Mucosa of descending colon (tissue), 3 donors: ENCODE results near the gene CNOT9. TPM values are rescaled to one million over a fixed set of nuclear protein-coding genes. Genes with fewer than 3 reads are reported as not detected.

Experiments
- ATAC-seq: fragments of 200-7000 bp; cut with Tn5 transposase; one replicate; pipeline ENCODE4 v1.9.1; 2020; ENCODE audit warnings: mild to moderate bottlenecking, moderate library complexity
- DNase-seq, 3 donors: peaks; one replicate each; pipeline ENCODE4 v3.0.0-alpha.2; 2020
- H3K36me3 ChIP-seq: fragments of 200-600 bp; one replicate; pipeline ENCODE4 v1.8.0; 2021; ENCODE audit warnings: low read depth, mild to moderate bottlenecking
- H3K4me1 ChIP-seq: fragments of 200-600 bp; one replicate; pipeline ENCODE4 v1.8.0; 2021; ENCODE audit warnings: low read depth, mild to moderate bottlenecking
- H3K4me3 ChIP-seq: fragments of 200-600 bp; one replicate; pipeline ENCODE4 v1.8.0; 2021; ENCODE audit warnings: mild to moderate bottlenecking
- H3K9me3 ChIP-seq: fragments of 200-600 bp; one replicate; pipeline ENCODE4 v1.8.0; 2021; ENCODE audit warnings: mild to moderate bottlenecking
- intact Hi-C, 2 donors: fragments of 100-400 bp; cut with DNase I in 1 of 2; cut with micrococcal nuclease in 1 of 2; formaldehyde crosslinking; loops; one replicate each; pipeline versions ENCODE4 v1.11.0 to v1.11.1; 2022; cut with DNase I, micrococcal nuclease
- total RNA-seq, 3 donors: library from RNA; stranded (reverse); fragmentation: NEBNext Ultra II Directional in 2 of 3; extraction: Animal tissue kit (Norgen Biotek cat#: 25700) in 2 of 3; gene quantifications; one replicate each; pipeline versions ENCODE4 v1.2.1 to v1.2.4, GENCODE V29; 2021 to 2023
- TF ChIP-seq, protein P1 (sequence below): fragments of 200-600 bp; IDR thresholded peaks from one replicate; pipeline ENCODE4 v1.8.0; 2022; ENCODE audit warnings: antibody characterized with exemption, mild to moderate bottlenecking
- donor health status: DM: no; HTN: no; CAD: no; lungs with moderate emphysema.
- donor health status: DM: no; HTN: no; CAD: no.
- donor health status: DM: no; HTN: yes; CAD: no.

CNOT9 gene
- total RNA-seq, 3 donors from 2014 or later: 31.0 to 41.8 (median 37.8) TPM

DNA sequence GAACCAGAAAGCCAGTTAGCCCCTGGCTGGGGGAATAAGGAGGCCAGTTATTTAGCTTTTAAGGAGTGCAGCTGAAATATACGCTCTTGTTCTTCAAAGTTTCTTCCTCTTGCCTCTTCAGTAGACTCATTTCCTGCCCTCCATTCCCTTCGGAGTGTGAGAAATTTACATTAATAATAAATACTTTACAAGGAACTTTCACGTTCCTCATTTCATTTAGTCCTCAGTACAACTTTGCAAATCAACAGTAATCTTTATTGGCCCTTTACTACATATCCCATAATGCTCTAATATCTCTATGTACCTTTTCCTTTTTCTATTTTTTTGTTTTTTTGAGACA, 54.7 kb downstream of the CNOT9 start:
- DNase-seq (no peak), ATAC-seq (no peak)
- H3K9me3 ChIP-seq: no peaks in the 10 kb centered on the region
- H3K36me3 ChIP-seq: no peaks in the 10 kb centered on the region
- intact Hi-C loops: no loop called here
- TF ChIP-seq, protein P1, sequence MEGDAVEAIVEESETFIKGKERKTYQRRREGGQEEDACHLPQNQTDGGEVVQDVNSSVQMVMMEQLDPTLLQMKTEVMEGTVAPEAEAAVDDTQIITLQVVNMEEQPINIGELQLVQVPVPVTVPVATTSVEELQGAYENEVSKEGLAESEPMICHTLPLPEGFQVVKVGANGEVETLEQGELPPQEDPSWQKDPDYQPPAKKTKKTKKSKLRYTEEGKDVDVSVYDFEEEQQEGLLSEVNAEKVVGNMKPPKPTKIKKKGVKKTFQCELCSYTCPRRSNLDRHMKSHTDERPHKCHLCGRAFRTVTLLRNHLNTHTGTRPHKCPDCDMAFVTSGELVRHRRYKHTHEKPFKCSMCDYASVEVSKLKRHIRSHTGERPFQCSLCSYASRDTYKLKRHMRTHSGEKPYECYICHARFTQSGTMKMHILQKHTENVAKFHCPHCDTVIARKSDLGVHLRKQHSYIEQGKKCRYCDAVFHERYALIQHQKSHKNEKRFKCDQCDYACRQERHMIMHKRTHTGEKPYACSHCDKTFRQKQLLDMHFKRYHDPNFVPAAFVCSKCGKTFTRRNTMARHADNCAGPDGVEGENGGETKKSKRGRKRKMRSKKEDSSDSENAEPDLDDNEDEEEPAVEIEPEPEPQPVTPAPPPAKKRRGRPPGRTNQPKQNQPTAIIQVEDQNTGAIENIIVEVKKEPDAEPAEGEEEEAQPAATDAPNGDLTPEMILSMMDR: no peak
- no peaks in the 10 kb centered on the region for H3K4me1 ChIP-seq
- no peak overlapping the region for H3K4me3 ChIP-seq

DNA sequence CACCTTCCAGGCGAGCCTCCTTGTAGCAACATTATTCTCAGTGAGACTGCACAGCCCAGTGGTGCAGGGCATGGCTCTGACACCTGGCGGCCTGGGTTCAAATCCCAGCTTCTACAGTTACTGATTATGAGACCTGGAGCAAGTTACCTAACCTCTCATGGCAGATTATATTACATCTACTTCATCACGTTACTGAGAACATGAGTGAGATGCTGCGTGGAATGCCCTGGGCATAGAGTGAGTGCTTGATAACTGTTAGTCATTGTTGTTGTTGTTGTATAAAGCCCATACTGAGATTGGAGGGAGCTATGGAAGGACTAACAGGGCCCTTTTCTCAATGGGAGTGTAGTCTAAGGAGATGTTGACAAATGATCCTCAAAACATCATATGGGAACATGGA, 57.7 kb downstream of the CNOT9 start:
- Histone ChIP-seq H3K9me3 (no peaks in the 10 kb centered on the region), H3K4me3 (no peak overlapping the region), H3K4me1 (no peaks in the 10 kb centered on the region), H3K36me3 (no peaks in the 10 kb centered on the region)
- DNase-seq (no peak), ATAC-seq (no peak)
- intact Hi-C loops: no loop called here
- TF ChIP-seq, protein P1: no peak

DNA sequence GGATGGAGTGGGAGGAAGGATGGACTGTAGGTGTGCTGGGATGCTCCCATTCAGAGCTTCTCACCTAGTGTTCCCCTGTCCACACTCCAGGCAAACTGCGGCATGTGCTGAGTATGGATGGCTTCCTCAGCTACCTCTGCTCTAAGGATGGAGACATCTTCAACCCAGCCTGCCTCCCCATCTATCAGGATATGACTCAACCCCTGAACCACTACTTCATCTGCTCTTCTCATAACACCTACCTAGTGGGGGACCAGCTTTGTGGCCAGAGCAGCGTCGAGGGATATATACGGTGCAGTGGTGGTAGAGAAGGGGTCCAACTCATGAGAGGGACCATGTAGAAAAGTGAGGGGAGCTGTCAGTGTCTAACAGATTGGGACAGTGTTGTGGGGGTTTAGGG, 59.3 kb downstream of the CNOT9 start:
- no peaks in the 10 kb centered on the region for H3K4me1 ChIP-seq
- DNase-seq (no peak), ATAC-seq (no peak)
- intact Hi-C loops: no loop called here
- no peak overlapping the region for H3K4me3 ChIP-seq
- no peaks in the 10 kb centered on the region for H3K36me3 ChIP-seq
- H3K9me3 ChIP-seq: no peaks in the 10 kb centered on the region
- TF ChIP-seq, protein P1: no peak

DNA sequence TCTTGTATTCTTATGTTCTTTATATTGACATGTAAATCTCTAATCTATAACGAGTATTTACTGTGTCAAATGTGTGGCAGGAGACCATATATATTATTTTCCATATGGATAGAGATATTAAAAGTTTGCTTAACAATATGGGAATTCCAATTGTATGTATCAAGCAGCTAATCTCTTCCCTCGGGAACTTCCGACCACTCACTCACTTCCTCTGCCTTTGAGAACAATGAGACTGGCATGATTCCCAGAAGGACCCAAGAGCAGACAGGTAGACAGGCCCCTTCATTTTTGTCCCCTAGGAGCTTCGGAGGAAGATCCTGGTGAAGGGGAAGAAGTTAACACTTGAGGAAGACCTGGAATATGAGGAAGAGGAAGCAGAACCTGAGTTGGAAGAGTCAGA, 63.2 kb downstream of the CNOT9 start:
- TF ChIP-seq, protein P1: no peak
- no peaks in the 10 kb centered on the region for H3K9me3 ChIP-seq
- no peak for ATAC-seq
- no peaks in the 10 kb centered on the region for H3K4me1 ChIP-seq
- H3K4me3 ChIP-seq: no peak overlapping the region
- intact Hi-C loops: no loop called here
- no peak for DNase-seq
- no peaks in the 10 kb centered on the region for H3K36me3 ChIP-seq

DNA sequence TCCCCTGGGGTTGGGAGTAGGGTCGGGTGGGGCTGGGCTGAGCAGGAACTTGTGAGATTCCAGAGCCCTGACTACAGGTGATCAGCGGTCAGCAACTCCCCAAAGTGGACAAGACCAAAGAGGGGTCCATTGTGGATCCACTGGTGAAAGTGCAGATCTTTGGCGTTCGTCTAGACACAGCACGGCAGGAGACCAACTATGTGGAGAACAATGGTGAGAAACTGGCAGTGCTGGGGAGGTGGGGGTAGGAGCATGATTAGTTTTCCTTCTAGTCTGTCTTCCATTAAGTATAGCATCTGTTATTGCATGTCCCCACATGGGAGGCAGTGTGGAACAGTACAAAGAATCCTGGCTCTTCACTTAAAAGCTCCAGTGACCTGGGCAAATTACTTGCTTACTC, 67.1 kb downstream of the CNOT9 start:
- H3K9me3 ChIP-seq: no peaks in the 10 kb centered on the region
- no peak overlapping the region for H3K4me3 ChIP-seq
- no peak for ATAC-seq
- intact Hi-C loops: no loop called here
- TF ChIP-seq, protein P1: no peak
- no peaks in the 10 kb centered on the region for H3K4me1 ChIP-seq
- no peak for DNase-seq
- H3K36me3 ChIP-seq: peaks cover 8% of the 10 kb centered on the region

DNA sequence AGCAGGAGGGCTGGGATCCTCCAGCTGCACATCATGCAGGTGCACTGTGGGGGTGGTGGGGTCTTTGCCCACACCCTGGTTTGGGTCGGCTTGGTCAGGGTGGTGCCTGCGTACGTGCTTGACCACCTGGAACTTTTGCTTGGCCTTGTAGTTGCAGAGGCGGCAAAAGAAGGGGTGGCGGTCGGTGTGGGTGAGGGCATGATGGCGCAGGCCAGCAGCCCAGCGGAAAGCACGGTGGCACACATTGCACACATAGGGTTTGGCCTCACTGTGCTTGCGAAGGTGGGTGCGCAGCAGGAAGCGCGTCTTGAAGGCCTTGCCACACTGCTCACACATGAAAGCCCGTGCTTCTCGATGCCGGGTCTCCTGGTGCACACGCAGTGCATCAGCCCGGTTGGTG, 69.7 kb downstream of the CNOT9 start:
- Histone ChIP-seq H3K4me1 (no peaks in the 10 kb centered on the region), H3K9me3 (no peaks in the 10 kb centered on the region), H3K36me3 (peaks cover 12% of the 10 kb centered on the region), H3K4me3 (no peak overlapping the region)
- TF ChIP-seq, protein P1: no peak
- intact Hi-C loops: no loop called here
- no peak for DNase-seq
- no peak for ATAC-seq
